WTC11 (cell line): Measurements from ENCODE around the gene FMN2.

Experiments used
- CREB1 ChIP-seq: sonication (generic); formaldehyde crosslinking; IDR thresholded peaks from 2 replicates; pipeline ENCODE4 v1.8.0; 2023; ENCODE audit warnings: mild to moderate bottlenecking, missing genetic modification reagents
- CTCF ChIP-seq: fragments of 200-600 bp; IDR thresholded peaks from 2 replicates; pipeline ENCODE4 v1.8.0; 2022; ENCODE audit warnings: antibody characterized with exemption
- ESRRA ChIP-seq: sonication (generic); formaldehyde crosslinking; IDR thresholded peaks from 2 replicates; pipeline ENCODE4 v1.8.1; 2022; ENCODE audit warnings: mild to moderate bottlenecking, missing genetic modification reagents, borderline replicate concordance
- NR2C2 ChIP-seq: sonication (generic); formaldehyde crosslinking; IDR thresholded peaks from 2 replicates; pipeline ENCODE4 v1.8.0; 2022; ENCODE audit warnings: mild to moderate bottlenecking, missing genetic modification reagents
- NR3C1 ChIP-seq: sonication (generic); formaldehyde crosslinking; conservative IDR thresholded peaks from 2 replicates; pipeline ENCODE4 v1.8.1; 2023; ENCODE audit warnings: low read depth, mild to moderate bottlenecking, missing genetic modification reagents
- SP1 ChIP-seq: sonication (generic); formaldehyde crosslinking; conservative IDR thresholded peaks from 2 replicates; pipeline ENCODE4 v1.8.1; 2022; ENCODE audit warnings: missing genetic modification reagents
- ZNF121 ChIP-seq: sonication (generic); formaldehyde crosslinking; IDR thresholded peaks from 2 replicates; pipeline ENCODE4 v1.8.0; 2023; ENCODE audit warnings: missing genetic modification reagents
- ZNF263 ChIP-seq: sonication (generic); formaldehyde crosslinking; IDR thresholded peaks from 2 replicates; pipeline ENCODE4 v1.8.1; 2022; ENCODE audit warnings: low read depth, mild to moderate bottlenecking, moderate library complexity, missing genetic modification reagents
- TF ChIP-seq, protein P1 (sequence below): sonication (generic); formaldehyde crosslinking; IDR thresholded peaks from 2 replicates; pipeline ENCODE4 v1.8.0; 2022; ENCODE audit warnings: mild to moderate bottlenecking, missing genetic modification reagents

DNA sequence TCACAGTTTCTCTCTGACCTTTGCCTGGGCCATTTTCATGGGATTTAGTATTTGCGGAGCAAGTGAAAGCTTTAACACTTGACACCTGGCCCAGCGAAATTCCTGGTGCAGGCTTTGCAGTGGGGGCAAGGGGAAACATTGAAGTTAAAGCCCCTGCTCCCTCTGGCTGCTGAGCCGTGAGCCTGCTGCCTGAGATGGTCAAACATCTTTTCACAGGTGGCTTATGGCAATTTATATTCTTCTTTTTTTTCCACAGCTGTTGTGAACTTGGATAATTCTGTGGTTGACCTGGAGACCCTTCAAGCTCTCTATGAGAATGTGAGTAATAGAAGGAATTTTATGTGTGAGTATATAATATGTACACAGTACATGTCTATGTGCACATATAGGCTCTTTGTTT is 202.9 kb downstream of the FMN2 start:
- TF ChIP-seq NR2C2 (CRISPR knock-in tag) (no peak), NR3C1 (CRISPR knock-in tag) (no peak), CTCF (no peak), ZNF263 (CRISPR knock-in tag) (no peak), ZNF121 (CRISPR knock-in tag) (no peak), SP1 (no peak), ESRRA (no peak), CREB1 (CRISPR knock-in tag) (no peak)
- TF ChIP-seq, protein P1, sequence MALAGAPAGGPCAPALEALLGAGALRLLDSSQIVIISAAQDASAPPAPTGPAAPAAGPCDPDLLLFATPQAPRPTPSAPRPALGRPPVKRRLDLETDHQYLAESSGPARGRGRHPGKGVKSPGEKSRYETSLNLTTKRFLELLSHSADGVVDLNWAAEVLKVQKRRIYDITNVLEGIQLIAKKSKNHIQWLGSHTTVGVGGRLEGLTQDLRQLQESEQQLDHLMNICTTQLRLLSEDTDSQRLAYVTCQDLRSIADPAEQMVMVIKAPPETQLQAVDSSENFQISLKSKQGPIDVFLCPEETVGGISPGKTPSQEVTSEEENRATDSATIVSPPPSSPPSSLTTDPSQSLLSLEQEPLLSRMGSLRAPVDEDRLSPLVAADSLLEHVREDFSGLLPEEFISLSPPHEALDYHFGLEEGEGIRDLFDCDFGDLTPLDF (CRISPR knock-in tag) = no peak
